Right cardiac atrium (tissue), 5 donors: Measurements from ENCODE around the gene SLC19A1. TPM values are rescaled to one million over a fixed set of nuclear protein-coding genes. Genes with fewer than 3 reads are reported as not detected.

Experiments
- ATAC-seq, 2 donors: fragments of 200-7000 bp; cut with Tn5 transposase; one replicate each; pipeline versions ENCODE4 v1.8.0 to v1.9.1; 2020; ENCODE audit warnings: moderate library complexity in 2 of 2, mild to moderate bottlenecking in 1 of 2
- DNase-seq, 3 donors: peaks; one replicate each; pipeline ENCODE4 v3.0.0-alpha.2; 2020
- H3K27ac ChIP-seq: one replicate; pipeline ENCODE4 v1.5.1; 2013; ENCODE audit warnings: mild to moderate bottlenecking, low read length, control low read depth, moderate library complexity
- H3K27me3 ChIP-seq: one replicate; pipeline ENCODE4 v1.6.1; 2013; ENCODE audit not compliant: control insufficient read depth, insufficient read depth
- H3K4me1 ChIP-seq: one replicate; pipeline ENCODE4 v1.6.1; 2013; ENCODE audit warnings: low read length; ENCODE audit not compliant: control insufficient read depth, insufficient read depth
- H3K4me3 ChIP-seq: one replicate; pipeline ENCODE4 v1.5.1; 2013; ENCODE audit warnings: low read length, control low read depth
- H3K9me3 ChIP-seq: one replicate; pipeline ENCODE4 v1.6.1; 2013; ENCODE audit warnings: low read length; ENCODE audit not compliant: control insufficient read depth
- WGBS: extraction: QIAGEN DNeasy Blood & Tissue Kit; methylation state at CpG from one replicate; pipeline ENCODE4 v1.1.7; 2013; 5-methylcytosine and 5-hydroxymethylcytosine counted together
- intact Hi-C, 4 donors: fragments of 100-400 bp; cut with DNase I; formaldehyde crosslinking; loops; one replicate each; pipeline versions ENCODE4 v1.11.0 to v1.14.0; 2022 to 2023
- polyA plus RNA-seq: library from polyadenylated mRNA; stranded (reverse); fragments of 200-250 nt; gene quantifications from one replicate; pipeline ENCODE4 v1.2.3, GENCODE V29; 2013
- total RNA-seq, 4 donors: library from RNA; stranded (reverse); fragmentation: NEBNext Ultra II Directional; extraction: Animal tissue kit (Norgen Biotek cat#: 25700); gene quantifications; one replicate each; pipeline ENCODE4 v1.2.1, GENCODE V29; 2021
- donor health status: healthy with polysubstance abuse.
- donor health status: DM: no; HTN: yes; CAD: no.
- donor health status: DM: no; HTN: no; CAD: no.
- donor health status: DM: no; HTN: yes; CAD: no; lungs with severe emphysema.
- donor health status: DM: yes; HTN: yes; CAD: no.

Gene SLC19A1
- total and polyA plus RNA-seq, 5 donors: 2.3 to 5.0 (median 3.9) TPM

GRCh38 chr21:45481977-45482898 is 60.0 kb downstream of the SLC19A1 start:
- H3K9me3 ChIP-seq: no peaks in the 10 kb centered on the region
- WGBS: 92% methylated on average over 33 of the region's 33 CpGs
- H3K27ac ChIP-seq: no peak overlapping the region
- no peaks in the 10 kb centered on the region for H3K27me3 ChIP-seq
- H3K4me1 ChIP-seq: peaks cover 3% of the 10 kb centered on the region
- DNase-seq: peak in 2 of 3 donors; percentile 49 to 52
- no peak overlapping the region for H3K4me3 ChIP-seq
- intact Hi-C loops: no loop called here
- no peak for ATAC-seq

- Histone ChIP-seq H3K27me3 (no peaks in the 10 kb centered on the region), H3K27ac (no peak overlapping the region), H3K4me3 (no peak overlapping the region), H3K4me1 (peaks cover 3% of the 10 kb centered on the region), H3K9me3 (no peaks in the 10 kb centered on the region)
- intact Hi-C loops: no loop called here
- ATAC-seq (no peak), DNase-seq (peak in 2 of 3 donors; percentile 11 to 48)
- WGBS: 93% methylated on average over 16 of the region's 16 CpGs
These were observed 60.7 kb downstream of the SLC19A1 start for GRCh38 chr21:45481566-45481965.

- ATAC-seq (no peak), DNase-seq (peak; percentile 14 to 60 (median 40))
- H3K27me3 ChIP-seq: no peaks in the 10 kb centered on the region
- WGBS: 91% methylated on average over 35 of the region's 35 CpGs
- peaks cover 3% of the 10 kb centered on the region for H3K4me1 ChIP-seq
- H3K9me3 ChIP-seq: no peaks in the 10 kb centered on the region
- no peak overlapping the region for H3K27ac ChIP-seq
- intact Hi-C loops: no loop called here
- no peak overlapping the region for H3K4me3 ChIP-seq
These were observed 61.3 kb downstream of the SLC19A1 start for GRCh38 chr21:45480701-45481500.

GRCh38 chr21:45479691-45480675 is 62.3 kb downstream of the SLC19A1 start:
- DNase-seq (peak; percentile 13 to 61 (median 57)), ATAC-seq (no peak)
- H3K4me3 ChIP-seq: no peak overlapping the region
- no peaks in the 10 kb centered on the region for H3K9me3 ChIP-seq
- H3K27ac ChIP-seq: no peak overlapping the region
- H3K4me1 ChIP-seq: peaks cover 3% of the 10 kb centered on the region
- WGBS: 91% methylated on average over 37 of the region's 37 CpGs
- intact Hi-C loops: loop anchor here in 1 of 4 donors (10.0 kb wide), 1 partner anchor 345 kb away; no protein-coding TSS in a partner anchor
- H3K27me3 ChIP-seq: no peaks in the 10 kb centered on the region

DNA sequence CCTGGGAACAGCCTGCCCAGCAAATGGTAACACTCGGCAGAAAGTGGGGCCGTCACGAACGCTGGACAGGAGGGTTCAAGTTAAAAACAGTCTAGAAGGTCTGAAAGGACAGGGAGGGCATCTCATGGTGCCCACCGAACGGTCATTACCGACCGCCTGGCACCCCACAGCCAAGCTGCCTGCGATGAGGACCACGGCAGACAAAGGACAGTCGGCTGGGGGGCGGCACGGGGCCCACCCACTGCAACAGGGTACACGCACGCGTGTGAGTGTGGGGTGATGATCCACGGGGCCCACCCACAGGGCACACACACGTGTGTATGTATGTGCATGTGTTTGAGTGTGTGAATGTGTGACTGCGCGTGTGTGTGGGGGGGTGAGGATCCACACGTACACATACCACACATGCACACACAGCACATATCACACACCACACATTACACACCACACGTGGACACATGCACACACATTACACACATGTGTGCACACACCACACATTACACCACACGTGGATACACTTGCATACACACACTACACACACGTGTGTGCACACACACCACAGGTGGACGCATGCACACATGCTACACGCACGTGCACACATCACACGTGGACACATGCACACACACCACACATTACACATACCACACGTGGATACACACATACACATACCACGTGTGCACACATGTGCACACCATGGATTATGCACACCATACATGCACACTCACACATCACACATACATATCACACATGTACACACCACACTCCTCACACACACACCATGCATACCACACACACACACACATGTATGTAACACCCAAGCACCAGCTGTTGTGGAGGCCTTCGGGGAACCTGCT is 63.2 kb downstream of the SLC19A1 start:
- ATAC-seq (no peak), DNase-seq (peak; percentile 16 to 58 (median 50))
- Histone ChIP-seq H3K27ac (no peak overlapping the region), H3K4me1 (peaks cover 3% of the 10 kb centered on the region), H3K27me3 (no peaks in the 10 kb centered on the region), H3K4me3 (no peak overlapping the region), H3K9me3 (no peaks in the 10 kb centered on the region)
- 86% methylated on average over 31 of the region's 31 CpGs for WGBS
- intact Hi-C loops: loop anchor here in 1 of 4 donors (10.0 kb wide), 1 partner anchor 346 kb away; no protein-coding TSS in a partner anchor

- no peak overlapping the region for H3K4me3 ChIP-seq
- peaks cover 3% of the 10 kb centered on the region for H3K4me1 ChIP-seq
- intact Hi-C loops: loop anchor here in 1 of 4 donors (10.0 kb wide), 1 partner anchor 347 kb away; no protein-coding TSS in a partner anchor
- no peaks in the 10 kb centered on the region for H3K27me3 ChIP-seq
- H3K9me3 ChIP-seq: no peaks in the 10 kb centered on the region
- no peak overlapping the region for H3K27ac ChIP-seq
- DNase-seq: peak; percentile 75 to 88 (median 87)
- 33% methylated on average over 32 of the region's 32 CpGs for WGBS
- ATAC-seq: peak; percentile 53 to 58
These were observed 64.0 kb downstream of the SLC19A1 start for GRCh38 chr21:45478115-45478801.

- Histone ChIP-seq H3K27me3 (no peaks in the 10 kb centered on the region), H3K4me3 (no peak overlapping the region), H3K9me3 (no peaks in the 10 kb centered on the region), H3K4me1 (peaks cover 3% of the 10 kb centered on the region), H3K27ac (no peak overlapping the region)
- WGBS: 73% methylated on average over 44 of the region's 44 CpGs
- intact Hi-C loops: loop anchor here in 1 of 4 donors (10.0 kb wide), 1 partner anchor 347 kb away; no protein-coding TSS in a partner anchor
- DNase-seq: peak in 2 of 3 donors; percentile 55
- peak; percentile 2 for ATAC-seq
These were observed 64.8 kb downstream of the SLC19A1 start for GRCh38 chr21:45477176-45478114.

DNA sequence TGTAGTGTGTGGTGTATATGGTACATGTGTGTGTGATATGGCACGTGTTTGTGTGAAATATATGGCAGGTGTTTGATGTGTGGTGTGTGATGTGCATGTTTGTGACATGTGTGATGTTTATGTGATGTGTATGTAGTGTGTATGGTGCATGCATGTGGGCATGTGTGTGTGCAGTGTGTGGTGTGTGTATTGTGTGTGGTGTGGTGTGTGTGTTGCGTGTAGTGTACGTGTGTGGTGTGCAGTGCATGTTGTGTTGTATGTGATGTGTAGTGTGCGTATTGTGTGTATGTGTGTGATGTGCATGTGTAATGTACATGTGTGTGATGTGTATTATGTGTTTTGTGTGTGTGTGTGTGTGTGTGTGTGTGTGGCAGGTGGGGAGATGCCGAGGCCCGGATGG is 65.7 kb downstream of the SLC19A1 start:
- 93% methylated on average over 6 of the region's 6 CpGs for WGBS
- DNase-seq: peak in 1 of 3 donors; percentile 9
- Histone ChIP-seq H3K4me3 (no peak overlapping the region), H3K4me1 (peaks cover 3% of the 10 kb centered on the region), H3K27ac (no peak overlapping the region), H3K9me3 (no peaks in the 10 kb centered on the region), H3K27me3 (no peaks in the 10 kb centered on the region)
- intact Hi-C loops: loop anchor here in 1 of 4 donors (10.0 kb wide), 1 partner anchor 348 kb away; no protein-coding TSS in a partner anchor
- no peak for ATAC-seq
